Skin of body (tissue), 2 donors: ENCODE measurements around the gene TMED3. TPM values are rescaled to one million over a fixed set of nuclear protein-coding genes. Genes with fewer than 3 reads are reported as not detected.
"Not testable (repeated sequence)": the region's sequence is repeated elsewhere in the genome, so short reads cannot be mapped to it uniquely, and the experiment has no call there.

Experiments used
- DNase-seq: peaks from one replicate; lab custom pipeline; 2025; lab: John Stamatoyannopoulos, UW
- total RNA-seq: library from RNA; depleted of rRNA; stranded (reverse); fragments of >200 nt; gene quantifications from one replicate; pipeline ENCODE4 v1.2.3, GENCODE V29; 2014

Gene TMED3
- total RNA-seq, 1 donor from 2014 or later: 43.4 TPM

DNA sequence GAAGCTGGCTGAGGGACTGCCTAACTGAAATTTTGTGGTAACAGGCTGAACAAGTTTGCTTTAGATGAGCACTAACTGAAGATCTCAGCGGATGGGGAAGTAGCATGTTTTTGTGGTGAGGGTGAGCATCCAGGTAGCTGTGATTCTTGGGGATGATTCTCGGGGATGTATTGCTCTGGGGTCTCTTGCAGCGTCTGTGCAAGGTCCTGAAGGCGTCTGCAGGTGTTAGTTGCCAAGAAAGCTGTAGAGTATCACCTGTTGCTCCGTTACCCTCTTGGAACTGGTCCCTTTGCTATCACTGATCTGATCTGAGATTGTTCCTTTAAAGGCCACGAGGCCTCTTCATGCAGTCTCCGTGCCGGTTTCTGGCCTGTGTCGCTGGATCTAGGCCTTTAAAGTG lies 6.0 kb downstream of the TMED3 start:
- DNase-seq: no peak

DNA sequence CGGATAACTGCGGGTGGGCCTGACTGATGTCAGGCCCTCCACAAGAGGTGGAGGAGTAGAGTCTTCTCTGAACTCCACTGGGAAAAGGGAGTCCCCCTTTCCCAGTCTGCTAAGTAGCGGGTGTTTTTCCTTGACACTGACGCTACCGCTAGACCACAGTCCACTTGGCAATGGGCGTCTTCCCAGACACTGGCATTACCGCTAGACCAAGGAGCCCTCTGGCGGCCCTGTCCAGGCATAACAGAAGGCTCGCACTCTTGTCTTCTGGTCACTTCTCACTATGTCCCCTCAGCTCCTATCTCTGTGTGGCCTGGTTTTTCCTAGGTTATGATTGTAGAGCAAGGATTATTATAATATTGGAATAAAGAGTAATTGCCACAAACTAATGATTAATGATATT lies 9.1 kb downstream of the TMED3 start:
- not testable (repeated sequence) for DNase-seq

DNA sequence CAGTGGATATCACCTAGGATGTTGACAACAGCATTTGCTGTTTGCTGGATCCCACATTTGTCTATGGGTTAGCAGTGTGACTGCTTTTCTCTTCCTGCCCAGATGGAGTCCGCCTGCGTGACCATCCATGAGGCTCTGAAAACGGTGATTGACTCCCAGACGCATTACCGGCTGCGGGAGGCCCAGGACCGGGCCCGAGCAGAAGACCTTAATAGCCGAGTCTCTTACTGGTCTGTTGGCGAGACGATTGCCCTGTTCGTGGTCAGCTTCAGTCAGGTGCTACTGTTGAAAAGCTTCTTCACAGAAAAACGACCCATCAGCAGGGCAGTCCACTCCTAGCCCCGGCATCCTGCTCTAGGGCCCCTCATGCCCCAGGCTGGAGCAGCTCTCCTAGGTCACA lies 11.0 kb downstream of the TMED3 start:
- no peak for DNase-seq

DNA sequence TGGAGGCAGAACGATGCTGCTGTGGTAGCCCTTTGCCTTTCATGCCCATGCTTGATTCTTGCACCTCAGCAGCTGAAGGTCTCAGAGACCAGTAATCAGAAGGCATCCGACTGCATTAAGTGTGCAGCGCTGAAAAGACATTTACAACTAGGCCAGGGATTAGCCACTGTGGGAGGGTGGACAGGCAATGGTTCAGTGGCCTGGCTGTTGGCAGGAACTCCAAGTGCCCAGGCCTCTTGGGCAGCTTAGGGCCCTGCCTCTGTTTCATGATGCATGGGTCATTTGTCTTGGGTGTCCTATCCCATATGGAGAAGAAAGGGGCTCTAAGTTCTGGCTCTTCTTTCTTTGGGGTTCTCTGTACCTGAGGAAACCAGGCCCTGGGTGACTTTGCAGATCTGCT lies 11.4 kb downstream of the TMED3 start:
- no peak for DNase-seq

DNA sequence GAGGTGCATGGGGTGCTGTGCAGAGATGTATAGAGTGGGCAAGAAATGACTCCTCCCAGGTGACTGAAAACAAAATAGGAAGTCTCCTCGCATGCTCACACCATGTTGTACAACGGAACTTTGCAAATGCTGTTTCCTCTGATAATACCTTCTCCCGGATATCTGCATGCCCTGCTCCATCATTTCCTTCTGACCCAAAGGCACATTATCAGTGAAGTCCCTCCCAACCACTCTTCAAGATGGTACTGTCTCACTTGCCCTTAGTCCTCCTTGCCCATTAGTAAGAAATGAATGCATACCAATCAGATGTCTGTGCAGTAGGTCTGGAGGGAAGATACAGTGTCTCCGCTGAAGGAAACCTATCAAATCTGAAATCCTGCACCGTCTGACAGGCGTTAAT lies 12.0 kb downstream of the TMED3 start:
- no peak for DNase-seq

DNA sequence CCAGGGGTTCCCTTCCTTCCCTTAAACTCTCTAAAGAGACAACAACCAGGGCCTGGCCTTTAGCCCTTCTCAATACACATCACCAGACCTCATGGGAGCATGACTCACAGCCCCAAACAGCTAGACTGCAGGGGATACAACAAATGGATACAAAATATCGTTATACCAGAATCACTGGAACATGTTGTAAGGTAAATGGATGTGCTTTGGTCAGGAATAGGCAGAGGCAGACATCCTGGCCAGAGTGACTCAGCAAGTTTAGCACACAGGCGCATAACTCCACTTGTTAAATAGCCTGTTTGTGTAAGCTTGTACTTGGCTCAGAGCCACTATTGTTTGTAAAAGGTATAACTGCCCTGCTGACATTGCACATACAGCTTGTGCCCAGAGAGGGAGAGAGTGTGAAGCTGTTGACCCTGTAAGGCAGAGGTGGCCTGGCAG lies 18.3 kb downstream of the TMED3 start:
- no peak for DNase-seq

DNA sequence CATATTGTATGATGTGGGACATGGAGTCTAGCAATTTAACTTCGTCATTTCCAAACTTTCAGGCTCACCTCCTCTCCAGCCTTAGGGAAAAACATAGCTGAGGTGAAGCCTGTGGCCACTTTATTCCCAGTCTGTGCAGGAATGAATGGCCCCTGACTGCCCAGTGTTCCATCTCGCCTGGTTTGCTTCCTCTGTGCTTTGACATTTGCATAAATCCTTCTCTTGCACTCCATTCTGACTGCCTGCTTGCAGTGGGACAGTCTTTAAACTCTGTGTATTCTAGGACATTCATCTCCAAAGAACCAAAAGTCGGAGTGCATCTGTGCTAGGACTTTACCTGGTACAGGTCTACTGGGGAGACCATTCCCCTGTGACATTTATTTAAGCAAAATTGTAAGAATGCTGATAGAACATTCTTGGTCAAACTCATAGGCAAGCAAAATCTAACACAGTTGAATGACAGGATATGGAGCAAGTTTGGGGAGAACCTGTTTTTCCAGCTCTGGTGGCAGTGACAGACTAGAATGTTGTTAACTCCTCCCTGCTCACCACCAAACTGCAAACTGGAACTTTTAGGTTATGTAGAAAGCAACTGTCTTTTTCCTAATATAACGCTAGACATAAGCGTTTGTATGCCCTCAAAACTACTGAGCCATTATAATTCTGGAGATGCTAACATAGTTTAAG lies 22.1 kb downstream of the TMED3 start:
- DNase-seq: no peak

DNA sequence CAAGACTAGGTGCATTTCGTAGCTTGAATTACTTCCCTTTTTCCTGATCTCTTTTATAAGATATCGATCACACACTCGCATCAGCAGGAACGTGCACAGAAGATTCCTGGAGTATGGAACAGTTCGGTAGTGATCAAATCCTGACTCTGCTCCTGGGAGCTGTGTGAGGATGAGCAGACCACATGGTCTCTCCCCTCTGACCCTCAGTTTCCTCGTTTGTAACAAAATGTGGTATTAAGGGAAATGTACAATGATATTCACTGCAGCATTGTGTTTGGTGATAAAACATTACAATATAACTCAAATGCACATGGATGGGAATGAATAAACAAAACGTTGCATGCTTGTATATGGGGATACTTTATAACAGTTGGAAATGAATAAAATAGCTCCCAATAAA lies 26.7 kb downstream of the TMED3 start:
- DNase-seq: no peak

DNA sequence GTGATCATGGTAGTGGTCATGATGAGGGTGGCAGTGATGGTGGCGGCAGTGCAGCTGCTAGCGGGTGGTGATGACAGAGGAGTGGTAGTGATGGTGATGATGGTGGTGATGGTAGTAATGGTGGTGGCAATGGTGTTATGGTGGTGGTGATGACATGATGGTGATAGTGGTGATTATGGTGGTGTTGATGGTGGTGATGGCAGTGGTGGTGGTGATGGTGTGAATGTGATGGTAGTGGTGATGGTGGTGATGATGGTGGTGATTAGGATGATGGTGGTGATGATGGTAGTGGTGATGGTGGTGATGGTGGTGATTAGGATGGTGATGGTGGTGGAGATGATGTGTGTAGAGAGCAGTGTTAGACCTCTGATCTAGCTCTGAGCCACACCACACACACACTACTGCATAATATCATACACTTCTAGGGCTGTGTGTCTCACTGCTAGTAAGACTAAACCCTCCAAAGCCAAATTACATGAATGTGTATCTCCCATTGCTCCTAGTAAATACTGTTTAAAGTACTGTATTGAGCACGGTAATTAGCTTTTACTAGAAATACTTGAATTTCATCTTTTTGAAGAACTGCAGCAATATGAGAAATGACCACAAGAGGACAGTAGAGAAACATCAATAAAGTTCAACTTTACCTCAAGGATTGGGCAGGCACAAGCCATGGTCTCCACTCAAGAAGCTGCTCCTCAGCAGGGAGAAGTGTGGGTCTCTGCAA lies 28.8 kb downstream of the TMED3 start:
- no peak for DNase-seq

DNA sequence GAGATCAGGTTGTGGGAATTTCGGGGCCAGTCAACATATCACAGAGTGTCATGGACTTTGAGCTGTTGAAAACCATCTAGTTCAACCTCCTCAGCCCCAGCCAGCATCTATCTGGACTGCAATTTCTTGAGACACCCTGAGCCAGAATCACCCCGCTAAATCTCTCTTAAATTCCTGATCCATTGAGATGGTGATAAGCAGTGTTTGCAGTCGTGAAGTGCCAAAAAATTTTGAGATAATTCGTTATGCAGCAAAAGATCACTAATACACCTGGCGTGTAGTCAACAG lies 29.3 kb downstream of the TMED3 start:
- no peak for DNase-seq

DNA sequence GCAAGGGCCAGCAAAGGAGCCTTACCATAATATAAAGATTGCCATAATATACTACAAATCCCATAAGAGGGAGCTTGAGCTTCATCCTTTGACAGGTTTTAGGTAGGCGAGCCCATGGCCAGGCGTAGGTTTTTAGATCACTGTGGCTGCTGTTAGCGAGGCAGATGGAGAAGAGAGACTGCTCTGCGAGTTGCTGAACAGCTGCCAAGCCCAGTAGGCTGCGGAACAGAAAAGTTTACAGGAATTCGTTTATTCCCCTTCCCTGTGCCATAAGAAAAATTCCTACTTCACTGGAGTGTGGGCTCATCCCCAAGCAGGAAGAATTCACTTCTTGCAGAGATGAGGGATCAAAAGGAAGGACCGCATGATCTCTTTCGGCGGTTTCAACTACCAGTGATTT lies 30.5 kb downstream of the TMED3 start:
- no peak for DNase-seq

DNA sequence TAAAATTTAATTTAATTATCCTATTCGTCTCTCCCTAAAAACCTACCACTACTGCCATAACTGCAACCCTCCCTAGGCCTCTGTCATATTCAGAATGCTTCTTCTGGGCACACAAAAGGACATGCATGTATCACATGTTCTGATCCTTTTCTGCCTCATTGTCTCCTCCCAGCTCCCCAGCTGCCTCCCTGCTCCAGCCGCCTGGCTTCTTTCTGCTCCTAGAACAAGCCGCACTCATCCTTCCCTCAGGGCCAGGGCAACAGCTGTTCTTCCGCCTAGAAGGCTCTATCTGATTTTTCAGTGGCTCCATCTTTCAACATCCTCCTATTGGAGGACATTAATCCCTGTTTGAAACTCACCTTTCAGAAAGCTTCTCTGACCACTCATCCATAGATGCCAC lies 38.6 kb downstream of the TMED3 start:
- no peak for DNase-seq

DNA sequence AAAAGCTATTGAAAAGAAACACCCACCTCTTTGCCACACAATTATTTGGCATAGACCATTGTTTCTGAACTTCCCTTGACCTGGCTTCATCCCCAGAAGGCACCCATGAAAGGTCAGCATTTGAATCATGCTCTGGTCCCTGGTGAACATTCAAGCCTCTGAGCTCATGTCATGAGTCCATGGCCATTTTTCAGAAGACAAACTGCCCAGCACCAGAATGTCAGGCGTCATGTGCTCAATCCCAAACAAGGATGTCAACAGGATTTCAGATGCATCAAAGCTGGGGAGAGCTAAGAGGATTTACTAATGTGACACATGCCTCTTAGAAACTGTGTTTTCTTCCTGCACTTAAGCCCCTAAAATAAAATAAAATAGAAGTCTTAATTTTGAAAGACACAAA lies 41.3 kb downstream of the TMED3 start:
- no peak for DNase-seq

DNA sequence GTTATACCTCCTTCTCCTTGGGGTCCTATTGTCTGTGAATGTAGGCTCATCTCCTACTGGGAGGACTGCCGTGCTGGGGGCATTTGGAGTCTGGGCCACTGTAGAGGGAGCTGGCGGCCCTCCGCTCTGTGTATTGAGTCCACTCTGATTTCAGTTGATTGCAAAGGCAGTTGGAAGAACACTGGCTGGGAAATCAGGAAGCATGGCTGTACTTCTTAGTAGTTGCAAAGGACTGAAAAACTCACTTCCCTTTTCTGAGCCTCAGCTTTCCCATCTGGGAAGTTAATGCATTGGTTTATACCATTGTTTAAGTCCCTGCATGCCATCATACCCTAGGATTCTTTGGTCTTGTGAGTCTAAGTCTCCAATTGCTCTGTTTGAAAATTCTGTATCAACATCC lies 46.7 kb downstream of the TMED3 start:
- DNase-seq: no peak

DNA sequence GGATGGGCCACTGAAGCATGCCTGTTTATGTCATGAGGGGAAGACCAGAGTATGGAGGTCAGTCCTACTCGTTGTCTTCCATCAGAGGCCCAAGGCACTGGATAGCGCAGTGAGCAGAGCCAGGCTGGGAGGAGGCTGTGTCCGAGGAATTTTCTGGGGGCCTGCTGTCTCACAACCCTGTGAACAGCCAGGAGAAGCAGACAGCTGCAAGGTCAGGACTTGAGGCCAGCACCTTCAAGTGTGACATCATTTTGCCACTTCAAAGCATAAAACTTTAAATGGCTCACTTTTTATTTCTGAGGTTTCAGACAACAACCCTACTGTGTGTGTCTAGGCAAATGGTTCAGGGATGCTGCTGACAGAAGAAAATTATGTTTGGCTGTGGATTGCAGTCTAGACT lies 47.2 kb downstream of the TMED3 start:
- no peak for DNase-seq

DNA sequence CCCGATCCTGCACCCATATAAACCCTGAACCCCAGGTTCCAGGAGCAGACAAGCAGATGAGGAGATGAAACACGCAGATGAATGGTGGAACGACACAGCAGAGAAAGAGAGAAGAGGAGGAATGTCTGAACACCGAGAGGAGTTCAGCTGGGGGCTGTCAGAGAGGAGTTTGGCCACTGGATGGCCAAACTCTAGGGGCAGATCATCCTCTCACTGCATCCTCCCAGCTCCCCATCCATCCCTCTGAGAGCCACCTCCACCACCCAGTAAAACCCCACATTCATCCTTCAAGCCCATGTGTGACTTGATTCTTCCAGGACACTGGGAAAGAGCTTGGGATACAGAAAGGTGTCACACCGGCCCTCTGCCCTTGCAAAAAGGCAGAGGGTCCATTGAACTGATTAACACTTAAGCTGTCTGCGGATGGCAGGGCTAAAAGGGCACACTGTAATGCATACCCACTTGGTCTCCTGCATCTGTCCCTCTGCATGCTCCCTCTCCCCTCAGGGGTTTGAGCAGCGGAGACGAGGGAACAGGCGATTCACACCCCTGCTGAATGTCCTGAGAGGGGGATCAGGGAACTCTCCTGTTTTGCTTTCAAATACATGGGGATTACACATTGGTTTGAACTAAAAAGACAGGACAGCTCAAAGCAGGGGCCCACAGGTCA lies 53.8 kb downstream of the TMED3 start:
- DNase-seq: no peak

DNA sequence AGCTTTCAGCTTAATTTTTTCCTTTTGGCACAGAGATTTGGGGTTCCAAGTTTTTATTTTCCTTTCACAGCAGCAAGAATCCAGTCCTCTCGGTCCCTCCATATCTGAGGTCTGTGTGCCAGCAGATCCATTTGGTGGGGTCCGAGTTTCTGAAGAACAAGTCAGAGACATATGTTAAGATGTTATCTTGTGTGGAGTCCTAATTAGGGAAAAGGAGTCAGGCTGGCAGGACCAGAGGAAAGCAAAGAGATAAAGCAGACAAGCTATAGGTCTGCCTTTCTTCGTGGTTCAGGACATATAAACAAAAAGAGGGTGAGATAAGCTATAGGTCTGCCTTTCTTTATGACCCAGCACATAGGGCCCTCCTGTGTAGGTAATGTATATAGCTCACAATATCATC lies 54.9 kb downstream of the TMED3 start:
- DNase-seq: no peak

DNA sequence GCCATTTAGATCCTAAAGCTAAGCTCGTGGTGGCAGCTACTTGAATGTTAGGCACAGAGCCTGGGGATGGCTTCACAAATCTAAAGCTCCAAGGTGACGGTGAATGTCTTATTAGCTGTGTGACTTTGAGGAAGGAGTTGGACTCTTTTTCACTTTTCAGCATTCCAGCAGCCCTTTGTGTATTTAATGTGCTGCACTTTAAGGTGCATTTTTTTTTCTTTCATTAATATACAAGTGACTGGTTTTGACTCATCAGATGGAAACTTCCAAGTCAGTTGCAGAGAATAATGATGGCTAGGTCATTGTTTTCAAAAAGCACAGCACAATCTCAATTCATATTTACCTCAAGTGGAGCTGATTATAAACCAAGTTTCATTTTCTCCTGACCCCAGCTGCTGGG lies 55.8 kb downstream of the TMED3 start:
- DNase-seq: no peak

DNA sequence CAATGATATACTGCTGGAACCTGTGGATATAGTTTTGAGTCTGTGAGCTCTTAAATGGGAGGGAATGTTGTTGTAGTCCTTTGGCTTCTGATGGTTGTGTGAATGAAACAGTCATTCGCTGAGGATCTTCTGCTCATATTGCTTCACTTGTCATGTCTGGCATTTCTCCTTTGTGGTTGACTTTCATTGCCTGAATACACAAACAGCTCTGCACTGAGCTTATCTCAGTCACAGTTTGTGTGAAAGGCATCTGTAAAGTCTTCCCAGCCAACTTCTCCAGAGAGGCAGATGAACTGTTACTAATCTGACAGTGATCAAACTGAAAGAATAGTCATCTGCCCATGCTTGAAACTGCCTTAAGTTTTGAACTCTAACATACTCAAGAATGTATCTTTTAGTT lies 59.8 kb downstream of the TMED3 start:
- no peak for DNase-seq

DNA sequence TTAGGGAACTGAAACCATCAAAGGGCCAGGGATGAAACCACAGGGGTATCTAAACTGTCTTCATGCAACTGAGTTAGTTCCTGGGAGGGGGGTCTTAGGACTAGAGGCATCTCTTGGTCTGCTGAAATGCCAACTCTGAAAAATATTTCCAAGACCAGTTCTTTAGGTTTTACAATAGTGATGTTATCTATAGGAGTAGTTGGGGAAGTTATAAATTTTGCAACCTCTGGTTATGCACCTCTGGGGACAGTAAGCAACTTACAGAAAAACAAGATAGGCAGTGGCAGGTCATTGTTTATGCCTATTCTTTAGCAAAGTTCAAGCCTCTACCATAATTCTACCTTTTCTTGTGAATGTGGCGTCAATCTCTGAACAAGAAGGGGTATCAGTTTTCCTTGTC lies 60.7 kb downstream of the TMED3 start:
- no peak for DNase-seq

DNA sequence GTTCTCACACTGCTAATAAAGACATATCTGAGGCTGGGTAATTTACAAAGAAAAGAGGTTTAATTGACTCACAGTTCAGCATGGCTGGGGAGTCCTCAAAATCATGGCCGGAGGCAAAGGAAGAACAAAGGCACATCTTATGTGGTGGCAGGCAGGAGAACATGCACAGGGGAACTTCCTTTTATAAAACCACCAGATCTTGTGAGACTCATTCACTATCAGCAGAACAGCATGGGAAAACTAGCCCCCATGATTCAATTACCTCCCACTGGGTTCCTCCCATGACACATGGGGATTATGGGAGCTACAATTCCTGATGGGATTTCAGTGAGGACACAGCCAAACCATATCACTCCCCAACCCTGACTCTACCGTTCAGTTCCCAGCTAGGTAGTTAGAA lies 61.5 kb downstream of the TMED3 start:
- DNase-seq: no peak
